Measurements from ENCODE around the gene QKI. TPM values are rescaled to one million over a fixed set of nuclear protein-coding genes. Genes with fewer than 3 reads are reported as not detected.
A peak's percentile ranks its signal among the peaks of the same experiment; 100 is the strongest.

QKI gene
- total RNA-seq, 1 donor from 2014 or later = 204 TPM

- Histone ChIP-seq H3K4me2 (ENCODE audit: low read length) (no peak overlapping the region), H3K79me2 (ENCODE audit: insufficient read depth, low read length) (peaks cover 100% of the 10 kb centered on the region), H3K4me1 (ENCODE audit: insufficient read depth, low read length) (no peaks in the 10 kb centered on the region), H3K36me3 (ENCODE audit: insufficient read depth, low read length) (no peaks in the 10 kb centered on the region), H3K9me3 (ENCODE audit: insufficient read depth, low read depth, low read length) (no peaks in the 10 kb centered on the region), H3K9ac (ENCODE audit: low read length) (no peak overlapping the region), H3K4me3 (ENCODE audit: insufficient read depth, low read depth, low read length) (no peak overlapping the region), H2AFZ (ENCODE audit: low read depth, low read length) (no peak overlapping the region), H4K20me1 (ENCODE audit: insufficient read depth, low read length) (peaks cover 83% of the 10 kb centered on the region), H3K27me3 (ENCODE audit: insufficient read depth, low read length) (no peaks in the 10 kb centered on the region), H3K27ac (ENCODE audit: low read depth, low read length) (no peak overlapping the region)
- H3K4me1 Mint-ChIP-seq (ENCODE audit: low read depth, unreplicated experiment) = peaks cover 10% of the 10 kb centered on the region
- H3K9me3 Mint-ChIP-seq (ENCODE audit: unreplicated experiment) = no peaks in the 10 kb centered on the region
- no peak overlapping the region for H3K4me3 Mint-ChIP-seq (ENCODE audit: unreplicated experiment)
- peak overlapping the region; percentile 49 for H3K27ac Mint-ChIP-seq (ENCODE audit: unreplicated experiment)
- DNase-seq (ENCODE audit: low read depth) = no peak
- H3K36me3 Mint-ChIP-seq (ENCODE audit: low read depth, unreplicated experiment) = peaks cover 4% of the 10 kb centered on the region
- H3K27me3 Mint-ChIP-seq (ENCODE audit: low read depth, unreplicated experiment) = no peaks in the 10 kb centered on the region
- no peak for TF ChIP-seq EZH2 (IDR thresholded peaks at IDR 0.05; ENCODE audit: insufficient read depth, low read length)
- TF ChIP-seq CTCF (IDR thresholded peaks at IDR 0.05; ENCODE audit: insufficient read depth, low read depth, low read length) = no peak
- no peak for FAIRE-seq
Measured at GRCh38 chr6:163501026-163501425, 86.5 kb downstream of the QKI start.

GRCh38 chr6:163501439-163501838 lies 86.9 kb downstream of the QKI start:
- no peaks in the 10 kb centered on the region for H3K36me3 ChIP-seq (ENCODE audit: insufficient read depth, low read length)
- H3K79me2 ChIP-seq (ENCODE audit: insufficient read depth, low read length) = peaks cover 100% of the 10 kb centered on the region
- TF ChIP-seq EZH2 (IDR thresholded peaks at IDR 0.05; ENCODE audit: insufficient read depth, low read length) (no peak), CTCF (IDR thresholded peaks at IDR 0.05; ENCODE audit: insufficient read depth, low read depth, low read length) (no peak)
- H4K20me1 ChIP-seq (ENCODE audit: insufficient read depth, low read length) = peaks cover 83% of the 10 kb centered on the region
- H3K27me3 Mint-ChIP-seq (ENCODE audit: low read depth, unreplicated experiment) = no peaks in the 10 kb centered on the region
- H3K27ac Mint-ChIP-seq (ENCODE audit: unreplicated experiment) = peak overlapping the region; percentile 49
- no peaks in the 10 kb centered on the region for H3K9me3 ChIP-seq (ENCODE audit: insufficient read depth, low read depth, low read length)
- no peak overlapping the region for H3K4me3 Mint-ChIP-seq (ENCODE audit: unreplicated experiment)
- FAIRE-seq (no peak), DNase-seq (ENCODE audit: low read depth) (no peak)
- H2AFZ ChIP-seq (ENCODE audit: low read depth, low read length) = no peak overlapping the region
- H3K9ac ChIP-seq (ENCODE audit: low read length) = no peak overlapping the region
- H3K4me1 ChIP-seq (ENCODE audit: insufficient read depth, low read length) = no peaks in the 10 kb centered on the region
- H3K4me3 ChIP-seq (ENCODE audit: insufficient read depth, low read depth, low read length) = no peak overlapping the region
- no peak overlapping the region for H3K27ac ChIP-seq (ENCODE audit: low read depth, low read length)
- peaks cover 10% of the 10 kb centered on the region for H3K4me1 Mint-ChIP-seq (ENCODE audit: low read depth, unreplicated experiment)
- peaks cover 4% of the 10 kb centered on the region for H3K36me3 Mint-ChIP-seq (ENCODE audit: low read depth, unreplicated experiment)
- H3K9me3 Mint-ChIP-seq (ENCODE audit: unreplicated experiment) = no peaks in the 10 kb centered on the region
- H3K27me3 ChIP-seq (ENCODE audit: insufficient read depth, low read length) = no peaks in the 10 kb centered on the region
- no peak overlapping the region for H3K4me2 ChIP-seq (ENCODE audit: low read length)

- Mint-ChIP-seq H3K4me1 (ENCODE audit: low read depth, unreplicated experiment) (peaks cover under 1% of the 10 kb centered on the region), H3K4me3 (ENCODE audit: unreplicated experiment) (no peak overlapping the region), H3K9me3 (ENCODE audit: unreplicated experiment) (peaks cover 6% of the 10 kb centered on the region), H3K27me3 (ENCODE audit: low read depth, unreplicated experiment) (no peaks in the 10 kb centered on the region), H3K36me3 (ENCODE audit: low read depth, unreplicated experiment) (peaks cover 20% of the 10 kb centered on the region), H3K27ac (ENCODE audit: unreplicated experiment) (no peak overlapping the region)
- Histone ChIP-seq H2AFZ (ENCODE audit: low read depth, low read length) (no peak overlapping the region), H3K9me3 (ENCODE audit: insufficient read depth, low read depth, low read length) (peaks cover 2% of the 10 kb centered on the region), H3K9ac (ENCODE audit: low read length) (no peak overlapping the region), H3K27ac (ENCODE audit: low read depth, low read length) (no peak overlapping the region), H3K4me1 (ENCODE audit: insufficient read depth, low read length) (no peaks in the 10 kb centered on the region), H3K36me3 (ENCODE audit: insufficient read depth, low read length) (no peaks in the 10 kb centered on the region), H3K79me2 (ENCODE audit: insufficient read depth, low read length) (peaks cover 99% of the 10 kb centered on the region), H3K27me3 (ENCODE audit: insufficient read depth, low read length) (no peaks in the 10 kb centered on the region), H3K4me2 (ENCODE audit: low read length) (no peak overlapping the region), H4K20me1 (ENCODE audit: insufficient read depth, low read length) (peaks cover 70% of the 10 kb centered on the region), H3K4me3 (ENCODE audit: insufficient read depth, low read depth, low read length) (no peak overlapping the region)
- DNase-seq (ENCODE audit: low read depth) (no peak), FAIRE-seq (no peak)
- no peak for TF ChIP-seq CTCF (IDR thresholded peaks at IDR 0.05; ENCODE audit: insufficient read depth, low read depth, low read length)
- no peak for TF ChIP-seq EZH2 (IDR thresholded peaks at IDR 0.05; ENCODE audit: insufficient read depth, low read length)
Measured at GRCh38 chr6:163504984-163505640, 90.6 kb downstream of the QKI start.
